Panc1 (cell line): ENCODE measurements around the gene DCHS1. TPM values are rescaled to one million over a fixed set of nuclear protein-coding genes. Genes with fewer than 3 reads are reported as not detected.

Experiments used
- ATAC-seq: fragments of 200-7000 bp; cut with Tn5 transposase; 2 replicates; pipeline ENCODE4 v1.9.1; 2020; ENCODE audit warnings: mild to moderate bottlenecking, moderate library complexity
- BruUV-seq: library from RNA; stranded (reverse); fragments of 400-500 nt; replicated peaks from 2 replicates; lab custom pipeline; 2021; lab: Mats Ljungman, UMichigan
- CTCF ChIA-PET: fragments of 300-600 bp; sonication (Branson Sonifier 250); formaldehyde crosslinking; loops from one replicate; lab custom pipeline; 2022; ENCODE audit warnings: antibody characterized with exemption; lab: Charles Lee
- POLR2A ChIA-PET: fragments of 300-600 bp; sonication (Branson Sonifier 250); formaldehyde crosslinking; loops from one replicate; lab custom pipeline; 2022; ENCODE audit warnings: antibody characterized with exemption; lab: Charles Lee
- DNase-seq: peaks from one replicate; pipeline ENCODE4 v3.0.0-alpha.2; 2010; ENCODE audit warnings: low read depth, low spot score
- H3K27ac ChIP-seq: 2 replicates; pipeline ENCODE4 v1.5.1; 2011; ENCODE audit warnings: mild to moderate bottlenecking, low read length, inconsistent platforms
- H3K27me3 ChIP-seq: fragments of 200-500 bp; sonication (Bioruptor generic); 2 replicates; pipeline ENCODE4 v1.6.0; 2014; ENCODE audit warnings: low read length, inconsistent platforms; ENCODE audit not compliant: control insufficient read depth, insufficient read depth
- H3K36me3 ChIP-seq: fragments of 200-500 bp; sonication (Bioruptor generic); 2 replicates; pipeline ENCODE4 v1.5.1; 2014; ENCODE audit warnings: inconsistent platforms, mild to moderate bottlenecking, low read length, moderate library complexity; ENCODE audit not compliant: control insufficient read depth, insufficient read depth
- H3K4me1 ChIP-seq: 2 replicates; pipeline ENCODE4 v1.5.1; 2011; ENCODE audit warnings: inconsistent platforms, mild to moderate bottlenecking, low read length, moderate library complexity; ENCODE audit not compliant: control insufficient read depth, insufficient read depth
- H3K4me3 ChIP-seq, 2 experiments: 2 replicates each; pipeline ENCODE4 v1.5.1; 2011 to 2012; ENCODE audit warnings: low read depth in 2 of 2, low read length in 2 of 2, mild to moderate bottlenecking in 2 of 2, inconsistent platforms in 1 of 2, moderate library complexity in 1 of 2
- H3K9me3 ChIP-seq: fragments of 200-500 bp; sonication (Bioruptor generic); 2 replicates; pipeline ENCODE4 v1.5.1; 2014; ENCODE audit warnings: low read depth, mild to moderate bottlenecking, inconsistent platforms, low read length, moderate library complexity; ENCODE audit not compliant: control insufficient read depth, insufficient read depth
- CTCF ChIP-seq: fragments of 450-650 bp; IDR thresholded peaks from 2 replicates; pipeline ENCODE4 v1.5.1; 2017; ENCODE audit warnings: mild to moderate bottlenecking
- POLR2AphosphoS5 ChIP-seq: IDR thresholded peaks from 2 replicates; pipeline ENCODE4 v1.6.1; 2012; ENCODE audit warnings: mild to moderate bottlenecking, low read depth, low read length, moderate library complexity
- REST ChIP-seq, 2 experiments: IDR thresholded peaks; 2 replicates each; pipeline ENCODE4 v1.6.1; 2011 to 2012; ENCODE audit warnings: low read depth in 2 of 2, control low read depth in 1 of 2, low read length in 1 of 2, mild to moderate bottlenecking in 1 of 2, moderate library complexity in 1 of 2; ENCODE audit not compliant: insufficient read depth in 1 of 2
- SIN3A ChIP-seq: IDR thresholded peaks from 2 replicates; pipeline ENCODE4 v1.6.1; 2012; ENCODE audit warnings: low read depth, mild to moderate bottlenecking, low read length, moderate library complexity, borderline replicate concordance; ENCODE audit not compliant: insufficient read depth
- TCF7L2 ChIP-seq: IDR thresholded peaks from 2 replicates; pipeline ENCODE4 v1.6.1; 2011; ENCODE audit warnings: mild to moderate bottlenecking, low read depth, low read length, inconsistent platforms
- in situ Hi-C: cut with HindIII; loops from 2 replicates; pipeline ENCODE4 v1.10.0; 2016; ENCODE audit warnings: low sequenced_read_pairs, low pct_unique_long_range_greater_than_20kb
- intact Hi-C: fragments of 100-400 bp; cut with micrococcal nuclease; formaldehyde crosslinking; loops from one replicate; pipeline ENCODE4 v1.10.0; 2022; ENCODE audit not compliant: unreplicated experiment
- total RNA-seq: library from RNA; stranded (reverse); gene quantifications from one replicate; pipeline ENCODE4 v1.2.1, GENCODE V29; 2021; ENCODE audit not compliant: unreplicated experiment

DCHS1 gene
- total RNA-seq, 1 experiment from 2014 or later: 2.2 TPM

GRCh38 chr11:6619004-6619745, 36.4 kb downstream of the DCHS1 start, which contains the start of gene TPP1:
TPP1 (minus strand) TSS chr11:6619422; CDS start chr11:6619400, 22 bp downstream.
- no peaks in the 10 kb centered on the region for H3K27me3 ChIP-seq
- H3K4me3 ChIP-seq: peak within 1 kb of the TSS; percentile 82 to 100
- intact Hi-C loops (no loop called here), in situ Hi-C loops (no loop called here)
- peak within 1 kb of the TSS; percentile 98 for H3K27ac ChIP-seq
- H3K4me1 ChIP-seq: peaks cover 13% of the 10 kb centered on the region
- ChIA-PET POLR2A (interaction anchor here (0.6 kb wide), 1 partner anchor 103 kb away, joined by 8 read pairs; no protein-coding TSS in a partner anchor), CTCF (interaction anchor here (0.9 to 1.5 kb wide), 3 partner anchors 64 to 240 kb away, joined by 5 to 6 read pairs (median 5); partner anchors contain the start of gene MRPL17)
- H3K9me3 ChIP-seq: no peaks in the 10 kb centered on the region
- TF ChIP-seq CTCF: no peak
- peak; percentile 95 for TF ChIP-seq SIN3A
- TF ChIP-seq POLR2AphosphoS5: peak; percentile 95
- no peak for TF ChIP-seq TCF7L2
- no peak for TF ChIP-seq REST (IDR thresholded peaks at IDR 0.05; ENCODE audit: insufficient read depth in 1 of 2, low read depth in 2 of 2, low read length in 1 of 2)
- BruUV-seq: no TSS peak
- ATAC-seq (peak; percentile 99), DNase-seq (peak; percentile 95)
- H3K36me3 ChIP-seq: no peaks in the 10 kb centered on the region

- intact Hi-C loops: no loop called here
- peak overlapping the region; percentile 98 for H3K27ac ChIP-seq
- H3K4me1 ChIP-seq: peaks cover 13% of the 10 kb centered on the region
- no peaks in the 10 kb centered on the region for H3K9me3 ChIP-seq
- CTCF ChIA-PET: interaction anchor here (0.6 to 1.5 kb wide), 4 partner anchors 65 to 239 kb away, joined by 5 to 6 read pairs (median 5); partner anchors contain the start of gene MRPL17
- H3K4me3 ChIP-seq: peak overlapping the region; percentile 82 to 100
- peak; percentile 24 for ATAC-seq
- no peaks in the 10 kb centered on the region for H3K36me3 ChIP-seq
- TF ChIP-seq POLR2AphosphoS5: no peak
- no peak for TF ChIP-seq CTCF
- no peak for TF ChIP-seq REST (IDR thresholded peaks at IDR 0.05; ENCODE audit: insufficient read depth in 1 of 2, low read depth in 2 of 2, low read length in 1 of 2)
- no peak for TF ChIP-seq SIN3A
- H3K27me3 ChIP-seq: no peaks in the 10 kb centered on the region
- DNase-seq: no peak
- no TSS peak for BruUV-seq
- POLR2A ChIA-PET: no interaction called here
- in situ Hi-C loops: no loop called here
Observed at GRCh38 chr11:6618117-6619003, 37.2 kb downstream of the DCHS1 start.
